Thyroid gland (tissue), 4 donors: ENCODE measurements around the gene GEMIN2.

Experiments
- POLR2A ChIP-seq, 2 donors: fragments of 450-650 bp; IDR thresholded peaks; one replicate each; pipeline ENCODE4 v1.6.1; 2017; ENCODE audit warnings: antibody characterized with exemption in 2 of 2, mild to moderate bottlenecking in 2 of 2, moderate library complexity in 1 of 2
- TF ChIP-seq, protein P1 (sequence below), 6 experiments: fragments of 200-600 bp in 3 of 6; fragments of 450-650 bp in 3 of 6; sonication (generic) in 3 of 6; IDR thresholded peaks; one replicate each; pipeline ENCODE4 v1.5.1; 2016 to 2019; ENCODE audit warnings: antibody characterized with exemption in 6 of 6, mild to moderate bottlenecking in 2 of 6, inconsistent platforms in 1 of 6, moderate library complexity in 1 of 6

DNA sequence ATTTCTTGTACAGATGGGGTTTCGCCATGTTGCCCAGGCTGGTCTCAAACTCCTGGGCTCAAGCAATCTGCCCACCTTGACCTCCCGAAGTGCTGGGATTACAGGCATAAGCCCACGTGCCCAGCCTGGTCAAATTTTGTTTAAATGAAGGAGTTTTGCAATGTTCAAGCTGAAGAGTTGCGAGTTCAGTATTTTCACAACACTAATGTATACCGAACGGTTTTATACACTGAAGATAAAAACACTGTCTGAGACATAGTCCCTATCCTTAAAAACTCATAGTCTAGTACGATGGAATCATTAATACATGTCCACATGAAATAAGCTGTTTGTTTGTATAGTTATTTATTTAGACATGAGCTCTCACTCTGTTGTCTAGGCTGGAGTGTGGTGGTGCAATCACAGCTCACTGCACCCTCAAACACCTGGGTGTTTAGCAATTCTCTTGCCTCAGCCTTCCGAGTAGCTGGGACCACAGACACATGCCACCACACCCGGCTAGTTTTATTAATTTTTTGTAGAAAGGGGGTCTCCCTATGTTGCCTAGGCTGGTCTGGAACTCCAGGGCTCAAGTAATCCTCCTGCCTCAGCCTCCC is 40.6 kb downstream of the GEMIN2 start:
- TF ChIP-seq, protein P1, sequence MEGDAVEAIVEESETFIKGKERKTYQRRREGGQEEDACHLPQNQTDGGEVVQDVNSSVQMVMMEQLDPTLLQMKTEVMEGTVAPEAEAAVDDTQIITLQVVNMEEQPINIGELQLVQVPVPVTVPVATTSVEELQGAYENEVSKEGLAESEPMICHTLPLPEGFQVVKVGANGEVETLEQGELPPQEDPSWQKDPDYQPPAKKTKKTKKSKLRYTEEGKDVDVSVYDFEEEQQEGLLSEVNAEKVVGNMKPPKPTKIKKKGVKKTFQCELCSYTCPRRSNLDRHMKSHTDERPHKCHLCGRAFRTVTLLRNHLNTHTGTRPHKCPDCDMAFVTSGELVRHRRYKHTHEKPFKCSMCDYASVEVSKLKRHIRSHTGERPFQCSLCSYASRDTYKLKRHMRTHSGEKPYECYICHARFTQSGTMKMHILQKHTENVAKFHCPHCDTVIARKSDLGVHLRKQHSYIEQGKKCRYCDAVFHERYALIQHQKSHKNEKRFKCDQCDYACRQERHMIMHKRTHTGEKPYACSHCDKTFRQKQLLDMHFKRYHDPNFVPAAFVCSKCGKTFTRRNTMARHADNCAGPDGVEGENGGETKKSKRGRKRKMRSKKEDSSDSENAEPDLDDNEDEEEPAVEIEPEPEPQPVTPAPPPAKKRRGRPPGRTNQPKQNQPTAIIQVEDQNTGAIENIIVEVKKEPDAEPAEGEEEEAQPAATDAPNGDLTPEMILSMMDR (IDR thresholded peaks at IDR 0.05) = no peak
- no peak for TF ChIP-seq POLR2A (IDR thresholded peaks at IDR 0.05)
